HG03175 (cell line): ENCODE data around the gene CCNY.

Experiments used
- ATAC-seq: cut with Tn5 transposase; IDR thresholded peaks from one replicate; pipeline ENCODE4 v1.9.1; 2021; ENCODE audit warnings: mild to moderate bottlenecking, moderate library complexity; ENCODE audit not compliant: unreplicated experiment

The CCNY gene

DNA sequence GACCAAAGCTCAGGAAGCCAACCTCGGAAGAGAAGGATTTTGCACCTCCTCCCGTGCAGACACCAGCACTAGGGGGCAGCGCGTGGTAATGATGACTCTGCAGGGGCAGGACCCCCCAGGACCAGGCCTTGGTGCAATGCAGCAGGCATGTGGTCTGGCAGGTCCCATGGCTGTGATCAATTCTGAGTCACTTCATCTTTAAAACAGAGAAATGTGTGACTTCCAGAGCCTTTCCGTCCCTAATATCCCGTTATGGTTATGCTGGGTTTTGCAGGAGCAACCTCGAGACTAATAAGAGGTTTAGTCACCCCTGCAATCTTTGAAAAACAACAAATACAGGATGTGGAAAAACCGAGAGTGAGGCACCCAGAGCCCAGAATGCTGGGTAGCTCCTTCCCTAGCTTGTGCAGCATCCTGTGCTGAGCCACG lies 238.6 kb downstream of the CCNY start:
- ATAC-seq = no peak

DNA sequence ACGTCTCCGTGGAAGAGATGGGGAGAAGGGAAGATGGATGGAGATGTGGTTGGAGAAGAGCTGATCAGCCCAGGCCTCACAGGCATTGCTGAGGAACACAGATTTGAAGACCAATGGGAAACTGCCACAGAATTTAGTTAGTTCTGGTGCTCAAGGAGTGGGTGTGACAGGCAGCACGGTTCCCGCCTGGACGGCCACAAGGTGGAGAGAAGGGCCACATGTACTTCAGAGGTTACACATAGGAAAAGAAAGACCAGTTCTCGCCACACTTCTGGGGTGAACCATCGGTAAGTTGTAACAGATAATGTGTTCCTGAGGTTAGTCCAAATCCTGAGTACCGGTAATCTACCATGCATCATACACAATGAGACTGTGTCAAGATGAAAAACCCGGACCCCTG lies 239.3 kb downstream of the CCNY start:
- ATAC-seq = no peak

DNA sequence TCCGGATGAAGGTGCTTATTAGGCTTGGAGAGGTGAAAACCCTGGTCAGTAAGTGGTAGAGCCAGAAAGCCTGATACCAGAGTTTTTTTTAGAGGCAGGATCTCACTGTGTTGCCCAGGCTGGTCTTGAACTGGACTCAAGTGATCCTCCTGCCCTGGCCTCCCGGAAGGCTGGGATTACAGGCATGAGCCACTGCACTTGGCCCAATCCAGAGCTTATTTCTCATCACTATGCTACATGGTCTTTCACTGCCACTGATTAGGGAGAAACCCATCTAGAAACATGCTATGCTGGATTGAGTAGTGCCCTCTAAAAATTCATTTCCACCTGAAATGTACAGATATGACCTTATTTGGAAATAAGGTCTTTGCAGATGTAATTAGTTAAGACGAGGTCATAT lies 240.4 kb downstream of the CCNY start:
- no peak for ATAC-seq

DNA sequence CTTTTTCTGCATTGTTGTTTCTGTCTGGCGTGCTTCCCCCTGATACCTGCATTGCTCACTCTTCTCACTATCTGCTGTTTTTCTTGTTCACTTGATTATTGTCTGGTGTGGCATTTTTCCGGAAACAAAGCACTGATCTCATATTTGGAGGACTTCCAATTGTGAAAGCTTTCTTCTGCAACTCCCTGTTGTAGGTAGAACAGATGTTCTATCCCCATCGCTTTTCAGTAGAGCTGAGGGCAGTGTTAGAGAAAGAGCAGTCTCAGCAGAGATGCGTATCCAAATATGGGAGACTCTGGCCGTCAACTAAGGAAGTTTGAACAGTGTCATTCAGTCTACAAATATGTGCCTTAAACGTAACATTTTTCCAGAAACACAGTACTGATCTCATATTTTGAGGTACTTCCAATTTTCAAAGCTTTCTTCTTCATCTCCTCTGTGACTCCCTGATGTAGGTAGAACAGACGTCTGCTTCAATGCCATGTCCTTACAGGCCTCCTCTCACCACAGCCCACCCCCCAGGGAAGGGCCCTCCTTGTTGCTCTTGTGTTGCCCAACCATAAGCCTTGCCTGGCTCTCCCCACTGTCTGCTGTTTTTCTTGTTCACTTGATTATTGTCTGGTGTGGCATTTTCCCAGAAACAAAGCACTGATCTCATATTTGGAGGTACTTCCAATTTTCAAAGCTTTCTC lies 241.8 kb downstream of the CCNY start:
- ATAC-seq = no peak

DNA sequence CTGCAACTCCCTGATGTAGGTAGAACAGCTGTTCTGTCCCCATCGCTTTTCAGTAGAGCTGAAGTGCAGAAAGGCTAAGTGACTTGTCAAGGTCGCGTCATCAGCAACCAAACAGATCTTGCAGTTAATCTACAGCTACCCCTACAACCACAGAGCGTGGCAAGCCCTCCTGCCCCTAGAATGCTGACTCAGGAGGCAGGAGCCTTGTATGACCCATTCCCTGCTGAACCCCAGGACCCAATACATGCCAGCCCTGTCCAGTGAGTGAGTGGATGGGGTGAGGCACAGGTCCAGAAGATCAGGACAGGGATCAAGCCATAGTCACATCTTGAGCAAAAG lies 242.3 kb downstream of the CCNY start:
- ATAC-seq = no peak

DNA sequence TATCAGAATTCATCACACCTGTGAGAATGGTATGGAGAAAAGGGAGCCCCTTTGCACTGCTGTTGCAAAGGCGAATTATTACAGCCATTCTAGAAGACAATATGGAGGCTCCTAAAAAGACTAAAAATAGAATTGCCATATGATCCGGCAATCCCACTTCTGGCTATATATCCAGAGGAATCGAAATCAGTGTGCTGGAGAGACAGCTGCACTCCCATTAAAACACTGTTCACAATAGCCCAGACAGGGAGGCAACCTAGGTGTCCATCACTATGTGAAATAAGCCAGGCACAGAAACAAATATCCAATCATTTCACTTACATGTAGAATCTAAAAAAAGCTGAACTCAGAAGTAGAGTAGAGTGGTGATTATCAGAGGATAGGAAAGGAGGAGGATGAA lies 242.8 kb downstream of the CCNY start:
- ATAC-seq = no peak

DNA sequence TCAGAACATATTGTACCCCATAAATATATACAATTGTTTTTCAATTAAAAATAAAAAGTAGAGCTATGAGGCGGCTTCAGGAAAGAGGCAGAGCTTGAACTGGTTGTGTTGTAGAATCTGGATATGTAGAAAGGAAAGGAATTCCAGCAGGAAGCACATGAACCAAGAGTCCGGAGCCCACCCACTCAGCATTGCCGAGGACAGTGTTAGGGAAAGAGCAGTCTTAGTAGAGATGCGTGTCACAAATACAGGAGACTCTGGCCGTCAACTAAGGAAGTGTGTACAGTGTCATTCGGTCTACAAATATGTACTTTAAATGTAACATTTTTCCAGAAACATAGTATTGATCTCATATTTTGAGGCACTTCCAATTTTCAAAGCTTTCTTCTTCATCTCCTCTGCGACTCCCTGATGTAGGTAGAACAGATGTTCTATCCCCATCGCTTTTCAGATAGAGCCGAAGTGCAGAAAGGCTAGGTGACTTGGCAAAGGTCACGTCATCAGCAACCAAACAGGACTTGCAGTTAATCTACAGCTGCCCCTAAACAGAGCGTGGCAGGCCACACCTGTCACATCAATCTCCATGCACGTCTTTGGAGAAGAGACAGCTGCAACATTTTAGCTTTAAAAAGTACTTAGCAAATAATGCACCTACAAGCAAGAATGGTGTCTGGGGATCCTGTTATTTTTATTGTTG lies 243.6 kb downstream of the CCNY start:
- no peak for ATAC-seq

DNA sequence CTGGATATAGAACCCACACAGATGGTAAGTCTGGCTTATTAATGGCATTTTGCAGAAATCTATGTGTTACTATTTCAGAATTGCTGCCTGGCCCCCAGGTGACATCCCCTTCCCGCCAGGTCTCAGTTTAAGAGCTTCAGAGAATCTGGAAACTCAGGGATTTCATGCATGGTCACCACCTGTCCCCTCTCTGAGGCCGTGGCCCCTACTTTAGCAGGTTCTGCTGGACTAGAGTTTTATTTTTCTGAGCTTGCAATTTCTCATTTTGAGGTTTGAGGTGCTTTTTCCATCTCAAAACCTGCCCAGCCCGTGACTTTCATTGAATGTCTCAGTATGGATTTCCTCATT lies 244.1 kb downstream of the CCNY start:
- no peak for ATAC-seq

DNA sequence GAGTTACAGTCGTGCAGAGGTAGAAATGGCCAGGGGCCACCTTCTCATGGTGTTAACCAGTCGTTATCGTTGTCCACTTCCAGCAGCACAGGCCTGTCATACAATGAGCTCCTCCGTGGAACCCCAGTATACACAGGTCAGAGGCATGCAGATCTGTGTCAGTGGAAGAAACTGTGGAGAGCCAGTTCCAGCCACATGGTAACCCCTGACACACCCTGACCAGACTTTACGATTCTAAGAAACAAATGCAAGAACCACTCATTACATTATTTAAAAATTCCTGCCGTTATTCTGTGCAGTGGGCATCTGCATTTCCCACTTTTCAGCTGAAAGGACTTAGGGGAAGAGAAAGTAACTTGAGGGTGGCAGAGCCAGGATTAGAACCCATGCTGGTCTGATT lies 245.3 kb downstream of the CCNY start:
- no peak for ATAC-seq

DNA sequence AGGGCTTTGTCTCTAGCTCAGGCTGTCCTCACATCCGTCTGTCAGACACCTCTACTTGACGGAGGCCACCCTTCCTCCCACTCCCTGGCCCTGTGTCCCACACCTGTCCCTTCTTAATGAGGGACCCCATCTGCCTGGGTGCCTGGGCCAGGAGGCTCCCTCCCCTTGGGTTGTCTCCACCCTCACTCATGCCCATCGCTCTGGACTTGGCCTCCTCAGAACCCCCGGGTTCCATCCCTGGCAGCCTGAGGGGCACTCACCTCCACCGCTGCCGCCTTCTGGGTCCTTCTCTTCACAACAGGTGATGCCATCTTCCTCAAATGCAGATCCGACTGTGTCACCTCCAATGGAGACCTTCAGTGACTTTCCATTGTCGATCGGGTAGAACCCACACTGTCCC lies 248.6 kb downstream of the CCNY start:
- ATAC-seq = no peak

DNA sequence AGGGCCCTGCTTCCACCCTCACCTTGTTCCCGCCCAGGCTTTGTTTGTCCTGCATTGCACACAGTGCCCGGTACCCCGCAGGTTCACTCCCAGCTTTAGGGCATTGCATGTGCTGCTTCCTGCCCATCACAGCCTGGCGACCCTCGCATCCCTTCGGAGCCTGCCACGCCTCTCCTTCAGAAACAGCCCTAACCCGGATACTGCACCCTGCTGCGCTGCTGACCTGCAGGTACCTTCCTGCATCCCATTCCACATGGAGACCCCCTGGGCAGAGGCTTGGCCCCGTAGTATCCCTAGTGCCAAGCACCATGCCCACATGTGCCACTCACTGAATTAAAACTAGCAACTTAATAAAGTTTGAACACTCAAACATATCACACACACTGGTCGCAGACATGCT lies 249.0 kb downstream of the CCNY start:
- no peak for ATAC-seq

DNA sequence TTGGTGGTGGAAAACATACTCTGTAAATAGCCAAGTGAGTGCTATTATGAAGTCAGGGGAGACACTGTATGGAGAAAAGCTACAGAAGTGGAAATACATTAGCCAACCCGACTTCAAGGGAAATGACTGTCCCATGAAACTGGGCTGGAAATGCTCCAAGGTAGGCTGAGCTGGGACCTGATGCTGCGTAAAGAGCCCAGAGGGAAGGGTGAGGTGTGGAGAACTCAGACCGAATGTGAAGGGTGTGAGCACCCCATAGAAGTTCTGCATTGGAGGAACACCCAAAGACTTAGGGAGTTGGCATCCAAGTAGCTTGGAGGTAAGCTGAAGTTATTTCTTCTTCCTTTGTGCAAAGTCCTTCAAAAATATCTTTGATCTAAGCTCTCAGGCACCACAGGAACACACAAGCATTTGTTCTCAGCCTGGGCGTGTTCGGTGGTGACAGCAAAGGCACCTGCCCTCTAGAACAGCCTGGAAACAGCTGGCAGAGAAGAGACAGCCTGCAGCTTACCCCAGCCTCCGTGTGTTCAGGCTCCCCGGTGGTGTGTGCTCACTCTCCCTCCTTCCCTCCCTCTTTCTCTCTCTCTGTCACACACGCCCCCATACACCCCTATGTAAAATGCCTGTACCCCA lies 249.7 kb downstream of the CCNY start:
- no peak for ATAC-seq

DNA sequence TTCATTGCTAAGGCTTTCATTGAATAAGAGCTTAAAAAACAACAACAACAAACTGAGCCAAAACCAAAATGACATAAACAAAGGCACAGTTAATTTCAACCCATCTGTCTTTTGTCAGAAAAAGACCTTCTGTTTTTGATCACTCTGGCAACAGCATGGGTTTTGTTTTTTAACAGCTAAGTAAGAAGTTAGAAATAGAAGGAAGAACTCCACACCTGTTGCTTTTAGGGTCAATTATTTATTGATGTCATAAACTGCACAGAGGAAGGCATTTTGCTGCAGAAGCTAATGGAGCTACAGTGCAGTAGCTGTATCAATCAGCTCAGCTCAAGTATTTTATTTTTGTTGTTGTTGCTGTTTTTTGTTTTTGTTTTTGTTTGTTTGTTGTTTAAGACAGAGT lies 252.5 kb downstream of the CCNY start:
- ATAC-seq = no peak

DNA sequence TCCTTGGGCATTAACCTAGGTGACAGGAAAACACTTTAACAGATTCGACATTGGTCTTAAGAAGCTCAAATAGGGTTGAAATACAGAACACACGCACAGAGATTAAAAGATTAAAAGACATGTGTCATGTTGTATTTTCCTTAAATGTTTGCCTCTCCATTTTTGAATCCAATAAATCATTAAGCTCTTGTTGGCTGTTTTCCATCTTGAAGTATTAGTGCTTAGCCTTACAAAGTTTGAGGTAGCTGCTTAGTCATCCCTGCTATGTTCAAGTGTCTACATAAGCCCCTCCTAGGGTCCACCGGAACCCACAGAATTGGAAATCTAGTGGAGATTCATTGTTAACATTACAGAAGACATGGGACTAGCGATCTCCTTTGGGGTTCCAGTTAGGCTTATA lies 256.1 kb downstream of the CCNY start:
- no peak for ATAC-seq

DNA sequence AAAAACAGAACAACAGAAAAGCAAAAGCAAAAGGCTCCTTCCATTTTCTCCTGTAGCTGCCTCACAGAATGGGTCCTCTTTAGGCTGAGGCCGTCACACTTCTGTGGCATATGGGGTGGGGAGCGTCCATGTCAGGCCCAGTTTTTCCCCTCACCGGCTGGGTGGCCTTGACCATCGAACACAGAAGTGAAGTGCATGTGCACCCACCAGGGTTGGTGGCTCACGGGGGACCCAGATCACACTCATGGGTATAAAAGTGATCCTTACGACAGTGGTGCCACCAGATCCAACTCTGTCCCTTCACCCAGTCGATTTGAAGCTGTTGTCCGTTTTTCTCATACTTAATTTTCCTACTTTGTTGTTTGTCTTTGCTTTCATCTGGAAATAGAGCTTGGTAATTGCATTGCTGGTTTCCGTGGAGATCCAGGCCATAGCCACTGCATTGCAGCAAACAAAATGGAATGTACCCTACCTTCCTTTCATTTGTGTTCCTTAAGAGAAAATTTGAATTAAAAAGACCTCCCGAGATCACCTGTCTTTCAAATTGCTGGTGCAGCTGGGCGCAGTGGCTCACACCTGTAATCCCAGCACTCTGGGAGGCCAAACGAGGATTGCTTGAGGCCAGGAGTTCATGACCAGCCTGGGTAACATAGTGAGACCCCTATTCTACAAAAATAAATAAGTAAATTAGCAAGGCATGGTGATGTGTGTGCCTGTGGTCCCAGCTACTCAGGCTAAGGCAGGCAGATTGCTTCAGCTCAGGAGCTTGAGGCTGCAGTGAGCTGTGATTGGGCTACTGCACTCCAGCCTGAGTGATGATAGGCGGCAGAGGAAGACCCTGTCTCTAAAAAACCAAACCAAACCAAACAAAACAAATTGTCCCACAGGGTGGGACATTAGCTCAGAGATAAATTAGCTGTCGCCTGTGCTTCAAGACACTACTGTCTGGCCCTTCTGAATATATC lies 258.1 kb downstream of the CCNY start:
- ATAC-seq = no peak

DNA sequence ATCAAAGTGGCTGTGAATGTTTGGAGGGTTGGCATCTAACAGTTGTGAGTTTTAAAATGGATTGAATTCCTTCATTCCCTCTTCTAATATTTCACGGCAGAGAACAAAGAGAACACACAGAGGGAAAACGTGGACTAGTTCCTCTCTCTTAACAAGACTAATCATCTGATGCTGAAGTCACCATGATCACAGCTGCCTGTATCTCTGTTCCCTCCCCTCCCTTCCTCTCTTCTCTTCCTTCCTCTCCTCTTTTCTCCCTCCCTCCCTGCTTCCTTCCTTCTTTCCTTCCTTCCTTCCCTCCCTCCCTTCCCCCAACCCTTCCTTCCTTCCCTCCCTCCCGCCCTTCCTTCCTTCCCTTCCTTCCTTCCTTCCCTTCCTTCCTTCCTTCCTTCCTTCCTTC lies 258.8 kb downstream of the CCNY start:
- ATAC-seq = no peak

DNA sequence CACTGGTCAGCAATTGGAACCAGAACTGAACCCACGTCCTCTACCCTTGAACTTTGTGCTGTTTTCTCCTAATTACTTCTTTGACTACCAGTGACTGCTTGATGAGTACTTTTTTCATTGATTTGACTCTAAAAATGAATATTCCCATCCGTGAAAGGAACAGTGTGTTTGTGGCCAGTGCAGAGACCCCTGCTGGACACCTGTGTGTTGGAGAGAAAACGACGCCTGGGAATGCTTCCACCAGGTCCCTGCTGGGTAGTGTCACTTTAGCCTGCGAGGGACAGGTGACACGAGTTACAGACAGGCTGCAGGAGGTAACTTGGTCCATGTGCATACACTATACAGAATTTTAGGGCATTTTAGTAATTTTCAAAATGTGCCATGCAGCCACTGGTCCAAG lies 262.1 kb downstream of the CCNY start:
- no peak for ATAC-seq

DNA sequence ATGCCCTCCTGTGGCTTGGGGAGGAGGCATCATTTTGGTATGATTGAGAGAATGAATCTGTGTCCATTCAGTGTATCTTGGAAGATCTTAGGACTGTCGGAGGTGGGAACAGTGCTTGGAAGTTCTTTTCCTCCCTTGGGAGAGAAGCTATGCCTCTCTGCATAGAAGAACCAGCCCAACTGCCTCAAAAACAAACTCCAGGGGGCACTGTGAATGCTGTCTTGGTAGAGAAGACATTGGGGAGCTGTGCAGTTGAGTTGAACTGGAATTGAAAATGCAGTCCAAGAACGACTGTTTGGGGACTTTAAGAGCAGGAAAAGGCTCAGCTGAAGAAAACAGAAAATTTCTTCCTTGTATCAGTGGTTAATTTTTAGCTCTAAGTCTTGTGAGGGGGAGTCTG lies 263.9 kb downstream of the CCNY start:
- ATAC-seq = no peak

DNA sequence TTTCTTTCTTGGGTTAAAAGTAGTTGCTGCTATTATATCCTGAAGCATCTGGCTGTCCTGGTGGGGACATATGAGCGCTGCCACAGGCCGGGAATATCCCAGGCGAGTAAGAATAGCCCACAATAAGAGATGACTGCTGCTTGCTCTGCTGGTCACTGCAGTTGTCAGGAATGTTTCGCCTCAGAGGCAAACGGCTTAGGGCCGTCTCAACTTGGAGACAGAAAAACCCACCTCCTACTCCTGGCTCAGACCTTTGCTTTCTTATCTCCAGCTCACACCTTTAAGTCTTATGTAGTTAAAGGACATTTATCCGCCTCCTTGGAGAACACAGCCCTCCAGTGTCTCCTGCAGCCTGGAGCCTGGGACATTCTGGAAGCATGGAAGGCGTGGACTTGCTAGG lies 268.9 kb downstream of the CCNY start, which contains the start of gene GJD4:
TSS of gene GJD4 (plus strand) at position 151 of the 400 bp plus-strand sequence. CDS start at position 378, 227 bp downstream.
- no peak for ATAC-seq

DNA sequence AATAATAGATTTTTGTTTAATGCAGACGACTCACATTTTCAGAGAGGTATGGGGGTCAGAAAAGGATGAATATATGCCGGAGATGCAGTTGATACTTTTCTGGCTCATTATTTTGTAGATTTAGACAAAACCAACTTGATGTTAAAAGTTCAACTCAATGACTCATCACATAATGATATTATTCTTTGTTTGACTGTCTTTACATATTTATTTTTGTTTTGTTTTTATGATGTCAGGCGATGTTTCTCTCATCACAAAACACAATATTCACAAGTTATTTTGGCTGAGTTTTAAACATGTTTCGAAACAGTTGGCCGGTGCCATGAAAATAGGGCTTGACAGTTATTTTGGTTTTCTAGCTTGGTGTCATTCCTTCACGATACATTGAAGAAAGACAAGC lies 270.1 kb downstream of the CCNY start:
- ATAC-seq = no peak
